PC-9 (cell line): ENCODE data around the gene EPHA2. TPM values are rescaled to one million over a fixed set of nuclear protein-coding genes. Genes with fewer than 3 reads are reported as not detected.

Experiments
- BruUV-seq: library from RNA; stranded (reverse); fragments of 400-500 nt; replicated peaks from 2 replicates; lab custom pipeline; 2021; lab: Mats Ljungman, UMichigan
- CTCF ChIA-PET: fragments of 300-600 bp; sonication (Branson Sonifier 250); formaldehyde crosslinking; loops from one replicate; lab custom pipeline; 2022; ENCODE audit warnings: antibody characterized with exemption; lab: Charles Lee
- POLR2A ChIA-PET: fragments of 300-600 bp; sonication (Branson Sonifier 250); formaldehyde crosslinking; loops from one replicate; lab custom pipeline; 2022; ENCODE audit warnings: antibody characterized with exemption; ENCODE audit not compliant: unreplicated experiment; lab: Charles Lee
- DNase-seq, 2 experiments: peaks; one replicate each; pipeline versions ENCODE4 v3.0.0 to v3.0.0-alpha.2; 2015 to 2022; ENCODE audit warnings: mixed read lengths in 1 of 2
- H2AFZ ChIP-seq: fragments of 200-600 bp; sonication (generic); 2 replicates; pipeline ENCODE4 v1.8.1; 2017; ENCODE audit warnings: antibody characterized with exemption
- H3F3A ChIP-seq: fragments of 200-600 bp; sonication (generic); 2 replicates; pipeline ENCODE4 v1.8.1; 2017; ENCODE audit warnings: antibody characterized with exemption, mild to moderate bottlenecking, low read depth; ENCODE audit not compliant: insufficient read depth
- H3K27ac ChIP-seq: fragments of 200-600 bp; sonication (generic); 2 replicates; pipeline ENCODE4 v1.6.1; 2016; ENCODE audit warnings: mixed run types
- H3K27me3 ChIP-seq: fragments of 200-600 bp; sonication (generic); 2 replicates; pipeline ENCODE4 v1.6.1; 2016; ENCODE audit warnings: low read depth, mixed run types; ENCODE audit not compliant: insufficient read depth
- H3K36me3 ChIP-seq: fragments of 200-600 bp; sonication (generic); 2 replicates; pipeline ENCODE4 v1.6.1; 2016; ENCODE audit warnings: low read depth, mixed run types
- H3K4me1 ChIP-seq: fragments of 200-600 bp; sonication (generic); replicated peaks from 2 replicates; pipeline ENCODE4 v1.6.1; 2016; ENCODE audit warnings: mixed run types; ENCODE audit not compliant: insufficient read depth
- H3K4me2 ChIP-seq: fragments of 200-600 bp; sonication (generic); 2 replicates; pipeline ENCODE4 v1.6.1; 2017; ENCODE audit warnings: mixed run types
- H3K4me3 ChIP-seq: fragments of 200-600 bp; sonication (generic); 2 replicates; pipeline ENCODE4 v1.6.1; 2016; ENCODE audit warnings: mixed run types
- H3K79me2 ChIP-seq: fragments of 200-600 bp; sonication (generic); 2 replicates; pipeline ENCODE4 v1.6.1; 2017; ENCODE audit warnings: low read depth, mixed run types
- H3K9me2 ChIP-seq: fragments of 200-600 bp; sonication (generic); 2 replicates; pipeline ENCODE4 v1.8.1; 2017; ENCODE audit warnings: mild to moderate bottlenecking; ENCODE audit not compliant: insufficient read depth
- H3K9me3 ChIP-seq: fragments of 200-600 bp; sonication (generic); 2 replicates; pipeline ENCODE4 v1.8.1; 2016; ENCODE audit warnings: low read depth; ENCODE audit not compliant: insufficient read depth
- H4K20me1 ChIP-seq: fragments of 200-600 bp; sonication (generic); 2 replicates; pipeline ENCODE4 v1.8.1; 2017; ENCODE audit not compliant: insufficient read depth
- CTCF ChIP-seq: fragments of 200-600 bp; sonication (generic); conservative IDR thresholded peaks from 2 replicates; pipeline ENCODE4 v1.6.1; 2017; ENCODE audit warnings: mixed run types, antibody characterized with exemption, mild to moderate bottlenecking, moderate library complexity
- EZH2 ChIP-seq: fragments of 200-600 bp; sonication (generic); IDR thresholded peaks from 2 replicates; pipeline ENCODE4 v1.8.0; 2017; ENCODE audit warnings: antibody characterized with exemption, low read depth
- intact Hi-C: fragments of 100-400 bp; cut with micrococcal nuclease; formaldehyde crosslinking; loops from one replicate; pipeline ENCODE4 v1.10.0; 2022; ENCODE audit not compliant: unreplicated experiment
- total RNA-seq: library from RNA; stranded (reverse); gene quantifications from 2 replicates; pipeline ENCODE4 v1.2.3, GENCODE V29; 2021

EPHA2 gene
- total RNA-seq, 1 experiment from 2014 or later, result 48.3 TPM

GRCh38 chr1:16120407-16120806 lies 35.5 kb downstream of the EPHA2 start:
- H3K79me2 ChIP-seq, result no peaks in the 10 kb centered on the region
- H3K27me3 ChIP-seq, result no peaks in the 10 kb centered on the region
- intact Hi-C loops, result loop anchor here (2.0 kb wide), 1 partner anchor 32 kb away; no protein-coding TSS in a partner anchor
- no peaks in the 10 kb centered on the region for H3K9me3 ChIP-seq
- no peak overlapping the region for H2AFZ ChIP-seq
- peaks cover 49% of the 10 kb centered on the region for H3K4me1 ChIP-seq
- H3K27ac ChIP-seq, result no peak overlapping the region
- no TSS peak for BruUV-seq
- no peak overlapping the region for H3K4me2 ChIP-seq
- ChIA-PET POLR2A (interaction anchor here (0.6 kb wide), 2 partner anchors 23 to 46 kb away, joined by 3 to 4 read pairs; no protein-coding TSS in a partner anchor), CTCF (no interaction called here)
- H3K9me2 ChIP-seq, result no peaks in the 10 kb centered on the region
- TF ChIP-seq EZH2, result no peak
- TF ChIP-seq CTCF, result no peak
- H3F3A ChIP-seq, result peaks cover 47% of the 10 kb centered on the region
- H4K20me1 ChIP-seq, result peaks cover 3% of the 10 kb centered on the region; the same call in 1 of the 2 replicates
- DNase-seq, result no peak
- H3K4me3 ChIP-seq, result no peak overlapping the region
- peaks cover 13% of the 10 kb centered on the region; the same call in 1 of the 2 replicates for H3K36me3 ChIP-seq

- Histone ChIP-seq H3K36me3 (peaks cover 13% of the 10 kb centered on the region; the same call in 1 of the 2 replicates), H3K4me3 (no peak overlapping the region), H3K79me2 (no peaks in the 10 kb centered on the region), H4K20me1 (peaks cover 3% of the 10 kb centered on the region; the same call in 1 of the 2 replicates), H3K27ac (no peak overlapping the region), H3K9me3 (no peaks in the 10 kb centered on the region), H3K4me1 (peaks cover 44% of the 10 kb centered on the region), H3F3A (peaks cover 44% of the 10 kb centered on the region), H3K4me2 (no peak overlapping the region), H3K9me2 (no peaks in the 10 kb centered on the region), H3K27me3 (no peaks in the 10 kb centered on the region), H2AFZ (no peak overlapping the region)
- no peak for DNase-seq
- CTCF ChIA-PET, result no interaction called here
- BruUV-seq, result no TSS peak
- TF ChIP-seq EZH2 (no peak), CTCF (no peak)
- POLR2A ChIA-PET, result no interaction called here
- intact Hi-C loops, result loop anchor here (2.0 kb wide), 1 partner anchor 31 kb away; no protein-coding TSS in a partner anchor
Measured at GRCh38 chr1:16119926-16120325, 35.9 kb downstream of the EPHA2 start.

- Histone ChIP-seq H3F3A (peaks cover 40% of the 10 kb centered on the region), H3K9me3 (no peaks in the 10 kb centered on the region), H3K4me2 (no peak overlapping the region), H2AFZ (no peak overlapping the region), H3K36me3 (peaks cover 10% of the 10 kb centered on the region; the same call in 1 of the 2 replicates), H3K9me2 (no peaks in the 10 kb centered on the region), H3K27me3 (no peaks in the 10 kb centered on the region), H3K27ac (no peak overlapping the region), H3K4me3 (no peak overlapping the region), H3K4me1 (peaks cover 40% of the 10 kb centered on the region), H3K79me2 (no peaks in the 10 kb centered on the region), H4K20me1 (peaks cover under 1% of the 10 kb centered on the region; the same call in 1 of the 2 replicates)
- intact Hi-C loops, result no loop called here
- no peak for TF ChIP-seq EZH2
- no peak for TF ChIP-seq CTCF
- ChIA-PET CTCF (no interaction called here), POLR2A (interaction anchor here (0.7 kb wide), 1 partner anchor 339 kb away, joined by 4 read pairs; no protein-coding TSS in a partner anchor)
- BruUV-seq, result TSS peak; percentile 10
- no peak for DNase-seq
Measured at GRCh38 chr1:16119504-16119903, 36.4 kb downstream of the EPHA2 start.
